IPS-15b (cell line): ENCODE results near the gene RIC1.

ENCODE experiments used
- H3K27me3 ChIP-seq: one replicate; pipeline ENCODE4 v1.6.1; 2013; ENCODE audit warnings: low read length; ENCODE audit not compliant: control insufficient read depth, insufficient read depth
- H3K36me3 ChIP-seq: one replicate; pipeline ENCODE4 v1.6.1; 2013; ENCODE audit warnings: low read length; ENCODE audit not compliant: control insufficient read depth, insufficient read depth
- H3K4me1 ChIP-seq: one replicate; pipeline ENCODE4 v1.6.1; 2013; ENCODE audit warnings: mild to moderate bottlenecking, low read length; ENCODE audit not compliant: control insufficient read depth, insufficient read depth
- H3K4me3 ChIP-seq: one replicate; pipeline ENCODE4 v1.5.1; 2013; ENCODE audit warnings: low read depth, low read length
- H3K9ac ChIP-seq: one replicate; pipeline ENCODE4 v1.6.1; 2013; ENCODE audit warnings: low read depth, mild to moderate bottlenecking, low read length
- H3K9me3 ChIP-seq: one replicate; pipeline ENCODE4 v1.6.1; 2013; ENCODE audit warnings: mild to moderate bottlenecking, low read length; ENCODE audit not compliant: control insufficient read depth, insufficient read depth

Gene RIC1

DNA sequence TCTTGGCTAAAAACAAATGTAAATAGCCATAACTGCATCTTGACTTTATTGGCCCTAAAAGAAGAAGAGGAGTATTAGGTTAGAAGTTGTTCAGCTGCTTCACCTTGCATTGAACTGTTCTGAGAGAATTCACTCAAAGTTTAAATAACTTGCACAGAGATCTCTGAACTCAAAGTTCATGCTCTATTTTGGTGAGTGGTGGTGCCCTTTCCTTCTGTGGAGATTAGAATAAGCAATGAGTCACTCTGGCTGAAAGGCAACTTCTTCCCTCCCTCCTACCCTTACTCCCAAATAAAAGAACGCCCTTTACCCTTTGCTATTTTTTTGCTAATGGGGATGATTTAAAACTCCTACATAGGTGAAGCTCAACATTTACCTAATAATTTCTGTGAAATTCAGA is 155.1 kb downstream of the RIC1 start:
- Histone ChIP-seq H3K9me3 (no peaks in the 10 kb centered on the region), H3K4me1 (peaks cover 6% of the 10 kb centered on the region), H3K4me3 (no peak overlapping the region), H3K27me3 (peaks cover 2% of the 10 kb centered on the region), H3K36me3 (peaks cover 15% of the 10 kb centered on the region), H3K9ac (no peak overlapping the region)

DNA sequence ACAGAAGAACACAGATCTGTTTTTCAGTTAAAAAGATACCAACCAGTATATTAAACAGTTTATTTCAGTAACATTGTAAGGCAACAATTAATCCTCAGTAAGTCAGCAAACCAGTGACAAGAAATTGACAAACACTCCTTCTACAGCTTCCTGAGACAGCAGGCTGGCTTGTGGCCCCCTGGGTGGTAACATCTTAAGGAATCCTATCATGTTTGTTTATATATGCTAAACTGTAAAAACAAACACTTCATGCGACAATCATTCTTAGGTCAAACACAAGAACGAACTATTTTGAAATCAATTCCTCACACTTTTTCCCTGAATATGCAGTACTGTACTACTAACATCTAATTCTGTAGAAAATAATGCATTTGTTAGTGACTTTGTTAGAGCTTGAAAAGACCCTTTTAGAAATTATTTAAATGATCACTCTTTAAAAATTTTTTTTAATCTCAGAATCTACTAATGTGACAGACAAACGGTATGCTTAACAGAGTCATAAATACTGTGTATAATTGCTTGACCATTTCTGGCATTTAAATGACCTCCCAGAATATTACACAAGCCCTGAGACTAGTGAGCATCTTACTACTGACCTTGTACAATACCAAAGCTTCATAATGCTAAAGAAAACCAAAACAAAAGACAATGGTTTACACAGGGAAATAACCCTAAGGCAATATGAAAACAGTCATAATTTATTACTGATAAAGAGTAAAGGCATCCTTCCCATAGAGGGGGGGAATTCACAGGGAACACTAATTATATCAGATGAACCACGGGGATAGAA is 155.8 kb downstream of the RIC1 start:
- no peak overlapping the region for H3K4me3 ChIP-seq
- H3K27me3 ChIP-seq: peaks cover 2% of the 10 kb centered on the region
- peaks cover 6% of the 10 kb centered on the region for H3K4me1 ChIP-seq
- H3K36me3 ChIP-seq: peaks cover 11% of the 10 kb centered on the region
- H3K9ac ChIP-seq: no peak overlapping the region
- no peaks in the 10 kb centered on the region for H3K9me3 ChIP-seq

DNA sequence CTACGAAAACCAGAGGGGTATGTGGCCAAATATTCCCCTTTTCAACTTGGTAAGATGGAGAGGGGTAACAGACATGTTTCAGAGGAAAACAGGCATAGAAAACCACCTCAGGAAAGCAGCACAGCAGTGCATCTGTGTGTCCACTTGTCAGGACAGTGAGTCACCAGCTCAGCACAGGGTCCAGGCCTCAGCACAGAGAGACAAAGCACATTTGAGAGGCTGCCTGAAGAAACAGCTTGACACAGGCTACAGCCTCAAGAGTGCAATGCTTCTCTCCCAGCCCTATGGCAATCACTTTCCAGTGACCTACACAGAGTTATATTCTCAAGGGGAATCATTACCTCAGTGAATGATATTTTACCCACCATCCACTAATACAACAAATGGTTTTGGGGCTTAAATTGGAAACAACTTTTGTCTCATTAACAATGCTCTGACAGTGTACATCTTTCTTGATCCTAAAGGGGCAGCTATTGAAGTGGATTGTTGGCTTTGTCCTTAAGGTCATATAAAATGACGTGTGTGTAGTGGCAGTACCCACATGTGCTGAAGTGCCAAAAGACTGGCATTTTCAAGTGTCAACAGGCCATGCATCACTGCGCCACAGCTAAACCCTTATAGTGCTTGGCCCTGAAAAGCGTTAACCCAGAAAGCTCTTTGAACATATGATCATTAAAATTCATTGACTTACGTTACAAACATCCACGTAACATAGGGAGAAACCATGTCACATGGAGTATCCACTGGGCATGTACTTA is 157.6 kb downstream of the RIC1 start:
- Histone ChIP-seq H3K36me3 (peaks cover 4% of the 10 kb centered on the region), H3K9ac (no peak overlapping the region), H3K27me3 (peaks cover 2% of the 10 kb centered on the region), H3K9me3 (no peaks in the 10 kb centered on the region), H3K4me1 (peaks cover 6% of the 10 kb centered on the region), H3K4me3 (no peak overlapping the region)

DNA sequence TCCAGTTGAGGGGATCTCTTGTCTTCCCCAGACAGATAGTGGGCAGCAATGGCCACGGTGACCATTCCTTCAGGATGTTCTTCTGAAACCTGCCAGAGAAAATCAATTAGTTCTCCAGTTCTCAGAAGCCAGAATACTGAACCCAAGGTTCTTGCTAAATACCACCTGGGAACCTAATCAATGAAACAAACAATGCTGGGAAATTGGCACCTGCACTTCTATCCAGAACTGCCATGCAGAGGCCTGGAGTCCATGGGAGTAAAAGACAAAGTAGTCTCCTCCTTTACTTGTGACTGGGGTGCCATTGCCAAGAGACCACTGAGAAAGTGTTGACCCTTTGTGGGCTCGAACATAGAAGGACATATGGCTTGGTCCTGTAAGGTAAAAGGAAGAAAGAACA is 158.3 kb downstream of the RIC1 start:
- Histone ChIP-seq H3K9me3 (no peaks in the 10 kb centered on the region), H3K9ac (no peak overlapping the region), H3K4me1 (peaks cover 6% of the 10 kb centered on the region), H3K4me3 (no peak overlapping the region), H3K27me3 (peaks cover 2% of the 10 kb centered on the region), H3K36me3 (peaks cover 4% of the 10 kb centered on the region)

DNA sequence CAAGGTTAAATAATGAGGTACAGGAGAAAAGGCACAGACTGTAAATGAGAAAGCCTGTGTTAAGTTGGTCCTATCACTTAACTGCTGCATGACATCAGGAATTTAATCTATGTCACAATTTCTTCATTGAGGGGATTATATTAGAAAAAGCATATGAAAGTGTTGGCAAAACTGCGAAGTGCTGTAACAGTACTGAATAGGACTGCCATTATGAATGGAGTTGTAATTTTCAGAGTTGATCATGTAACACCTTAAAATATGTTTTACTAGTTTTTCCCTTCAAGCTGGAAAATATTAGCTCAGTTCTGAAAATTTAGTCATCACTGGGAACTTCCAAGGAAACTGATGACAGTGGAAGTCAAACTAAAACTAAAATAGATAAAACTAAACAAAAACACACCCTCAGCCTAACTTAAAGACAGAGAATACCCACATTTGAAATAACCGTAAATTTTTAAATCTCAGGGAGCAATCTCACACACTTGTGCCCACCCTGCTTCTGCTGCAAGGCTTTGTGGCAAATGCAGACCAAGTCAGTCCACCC is 158.9 kb downstream of the RIC1 start:
- Histone ChIP-seq H3K36me3 (peaks cover 4% of the 10 kb centered on the region), H3K27me3 (peaks cover 2% of the 10 kb centered on the region), H3K9me3 (no peaks in the 10 kb centered on the region)

DNA sequence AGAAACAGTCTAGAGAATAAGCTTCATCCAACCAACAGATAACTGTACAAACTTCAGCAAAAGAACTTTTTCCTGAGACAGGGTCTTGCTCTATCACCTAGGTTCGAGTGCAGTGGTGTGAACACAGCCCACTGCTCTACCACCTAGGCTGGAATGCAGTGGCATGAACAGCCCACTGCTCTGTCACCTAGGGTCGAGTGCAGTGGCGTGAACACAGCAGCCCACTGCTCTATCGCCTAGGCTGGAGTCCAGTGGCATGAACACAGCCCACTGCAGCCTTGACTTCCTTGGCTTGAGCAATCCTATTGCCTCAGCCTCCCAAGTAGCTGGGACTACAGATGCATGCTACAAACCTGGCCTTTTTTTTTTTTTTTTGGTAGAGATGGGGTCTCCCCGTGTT is 160.6 kb downstream of the RIC1 start:
- Histone ChIP-seq H3K36me3 (peaks cover 4% of the 10 kb centered on the region), H3K4me3 (no peak overlapping the region)

More for the DNA sequence above, 158.9 kb downstream of the RIC1 start:
- Histone ChIP-seq H3K9ac (no peak overlapping the region), H3K4me3 (no peak overlapping the region), H3K4me1 (peaks cover 6% of the 10 kb centered on the region)

DNA sequence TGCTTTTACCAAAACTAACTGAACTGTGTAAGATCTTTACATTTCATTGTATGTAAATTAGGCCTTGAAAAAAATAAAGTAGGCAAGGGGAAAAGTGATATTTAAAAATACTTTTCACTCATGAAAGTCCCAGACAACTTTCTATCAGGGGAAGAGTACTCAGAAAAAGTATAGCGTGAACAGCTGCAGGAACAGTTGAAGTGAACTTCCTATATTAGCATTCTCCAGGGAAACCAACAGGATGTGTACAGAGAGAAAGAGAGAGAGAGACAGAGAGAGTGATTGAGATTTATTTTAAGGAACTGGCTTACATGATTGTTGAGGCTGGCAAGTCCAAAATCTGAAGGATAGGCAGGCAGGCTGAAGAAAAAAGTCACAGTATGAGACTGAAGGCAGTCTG is 162.0 kb downstream of the RIC1 start:
- H3K4me1 ChIP-seq: no peaks in the 10 kb centered on the region
- no peak overlapping the region for H3K4me3 ChIP-seq

More for the DNA sequence above, 160.6 kb downstream of the RIC1 start:
- no peaks in the 10 kb centered on the region for H3K9me3 ChIP-seq
- H3K27me3 ChIP-seq: peaks cover 2% of the 10 kb centered on the region
- H3K4me1 ChIP-seq: no peaks in the 10 kb centered on the region
- no peak overlapping the region for H3K9ac ChIP-seq

DNA sequence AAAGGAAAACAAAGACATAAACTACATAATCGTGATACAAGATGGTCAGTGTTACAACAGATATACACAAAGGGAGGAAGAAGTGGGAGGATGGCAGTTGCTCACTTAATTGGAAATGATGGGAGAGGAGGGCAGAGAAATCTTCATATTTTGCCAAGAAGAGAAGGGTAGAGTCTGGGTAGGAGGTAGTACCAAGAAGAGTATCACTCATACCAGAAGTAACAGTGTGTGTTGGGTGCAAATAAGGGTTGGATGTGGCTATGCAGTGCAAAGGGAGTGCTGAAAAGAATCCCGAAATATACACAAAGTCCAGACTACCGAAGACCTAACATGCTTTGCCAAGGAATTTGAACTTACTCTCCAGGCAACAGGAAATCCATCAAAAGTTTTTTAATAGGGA is 163.0 kb downstream of the RIC1 start:
- no peaks in the 10 kb centered on the region for H3K4me1 ChIP-seq
- no peaks in the 10 kb centered on the region for H3K36me3 ChIP-seq
- no peaks in the 10 kb centered on the region for H3K9me3 ChIP-seq
- H3K9ac ChIP-seq: no peak overlapping the region
- H3K4me3 ChIP-seq: no peak overlapping the region
- H3K27me3 ChIP-seq: no peaks in the 10 kb centered on the region

More for the DNA sequence above, 162.0 kb downstream of the RIC1 start:
- H3K9ac ChIP-seq: no peak overlapping the region
- no peaks in the 10 kb centered on the region for H3K9me3 ChIP-seq
- peaks cover 4% of the 10 kb centered on the region for H3K36me3 ChIP-seq
- no peaks in the 10 kb centered on the region for H3K27me3 ChIP-seq

DNA sequence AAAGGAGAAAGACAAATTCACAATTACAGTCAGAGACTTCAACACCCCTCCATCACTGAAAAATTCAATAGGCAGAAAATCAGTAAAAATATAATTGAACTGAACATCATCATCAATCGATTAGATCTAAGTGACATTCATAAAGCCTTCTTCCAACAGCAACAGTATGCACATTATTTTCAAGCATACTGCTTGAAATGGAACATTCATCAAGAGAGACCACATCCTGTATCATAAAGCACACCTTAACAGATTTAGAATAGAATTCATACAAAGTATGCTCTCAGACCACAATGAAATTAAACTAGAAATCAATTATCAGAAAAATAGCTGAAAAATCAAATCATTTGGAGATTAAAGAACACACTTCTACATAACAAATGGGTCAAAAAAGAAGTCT is 164.9 kb downstream of the RIC1 start:
- no peaks in the 10 kb centered on the region for H3K27me3 ChIP-seq
- H3K36me3 ChIP-seq: no peaks in the 10 kb centered on the region
- H3K9ac ChIP-seq: no peak overlapping the region
- H3K9me3 ChIP-seq: no peaks in the 10 kb centered on the region
- no peak overlapping the region for H3K4me3 ChIP-seq
- H3K4me1 ChIP-seq: no peaks in the 10 kb centered on the region

DNA sequence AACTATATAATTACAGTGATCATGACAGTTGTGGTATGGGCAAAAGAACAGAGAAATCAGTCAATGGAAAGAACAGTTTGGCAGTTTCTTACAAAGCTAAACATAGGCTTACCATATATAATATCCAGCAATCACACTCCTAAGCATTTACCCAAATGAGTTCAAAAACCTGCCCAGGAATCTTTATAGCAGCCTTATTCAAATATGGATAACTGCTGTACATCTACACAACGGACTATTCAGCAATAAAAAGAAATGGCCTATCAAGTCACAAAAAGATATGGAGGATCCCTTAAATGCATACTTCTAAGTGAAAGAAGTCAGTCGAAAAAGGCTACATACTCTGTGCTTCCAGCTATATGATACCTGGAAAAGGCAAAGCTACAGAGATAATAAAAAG is 167.4 kb downstream of the RIC1 start:
- Histone ChIP-seq H3K4me3 (no peak overlapping the region), H3K9ac (no peak overlapping the region), H3K9me3 (no peaks in the 10 kb centered on the region), H3K27me3 (no peaks in the 10 kb centered on the region), H3K4me1 (no peaks in the 10 kb centered on the region), H3K36me3 (no peaks in the 10 kb centered on the region)

DNA sequence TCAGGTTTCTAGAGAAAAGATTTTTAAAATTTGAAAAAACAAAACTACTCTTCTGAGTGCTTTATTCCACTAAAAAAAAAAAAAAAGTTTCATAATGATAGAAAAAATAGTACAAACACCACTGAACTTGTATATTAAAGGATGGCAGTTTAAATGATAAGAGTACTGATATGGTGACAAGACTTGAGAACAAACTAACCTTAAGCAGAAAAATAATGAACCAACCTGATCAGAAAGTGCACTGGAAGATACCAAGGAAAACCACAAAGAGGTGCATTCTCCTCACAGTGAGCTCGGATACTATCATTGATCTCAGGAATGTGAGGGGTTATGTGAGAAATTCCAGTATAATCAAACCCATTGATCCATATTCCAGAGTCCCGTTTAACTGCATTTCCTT is 169.7 kb downstream of the RIC1 start:
- Histone ChIP-seq H3K36me3 (peaks cover 5% of the 10 kb centered on the region), H3K4me3 (no peak overlapping the region), H3K4me1 (no peaks in the 10 kb centered on the region), H3K9ac (no peak overlapping the region), H3K27me3 (no peaks in the 10 kb centered on the region), H3K9me3 (no peaks in the 10 kb centered on the region)

DNA sequence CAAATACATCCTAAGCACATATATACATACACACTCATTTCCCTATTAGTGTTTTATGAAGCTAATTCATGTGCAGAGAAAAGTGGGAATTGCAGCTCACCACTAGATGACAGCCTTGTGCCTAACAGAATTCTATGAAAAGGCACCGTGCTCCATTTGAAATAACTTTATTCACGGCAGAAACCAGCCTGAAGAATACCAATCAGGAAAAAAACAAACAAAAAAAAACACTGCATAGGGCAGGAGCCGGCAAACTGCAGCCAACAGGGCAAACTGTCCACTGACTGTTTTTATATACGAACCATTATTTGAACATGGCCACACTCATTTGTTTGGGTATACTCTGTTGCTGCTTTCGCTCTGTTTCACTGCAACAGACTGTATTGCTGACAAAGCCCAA is 170.4 kb downstream of the RIC1 start:
- H3K9ac ChIP-seq: no peak overlapping the region

More for the DNA sequence above, 170.4 kb downstream of the RIC1 start:
- Histone ChIP-seq H3K4me3 (no peak overlapping the region), H3K27me3 (no peaks in the 10 kb centered on the region), H3K9me3 (no peaks in the 10 kb centered on the region), H3K4me1 (no peaks in the 10 kb centered on the region), H3K36me3 (peaks cover 5% of the 10 kb centered on the region)
